HepG2 (cell line): Measurements from ENCODE around the gene ARL14EPL. TPM values are rescaled to one million over a fixed set of nuclear protein-coding genes. Genes with fewer than 3 reads are reported as not detected.

ENCODE experiments used
- ATAC-seq: fragments of 200-7000 bp; cut with Tn5 transposase; 3 replicates; pipeline ENCODE4 v1.9.1; 2020; ENCODE audit warnings: mild to moderate bottlenecking, moderate library complexity
- BruUV-seq: library from RNA; stranded (reverse); fragments of 400-500 nt; replicated peaks from 2 replicates; lab custom pipeline; 2021; lab: Mats Ljungman, UMichigan
- CTCF ChIA-PET: fragments of 300-600 bp; formaldehyde crosslinking; extraction: SDS; loops from one replicate; lab custom pipeline; 2021; ENCODE audit warnings: low total read pairs, inconsistent platforms, low intra/inter-chr PET ratio; lab: Yijun Ruan, JAX
- POLR2A ChIA-PET: fragments of 350-600 bp; sonication (Branson Sonifier 250); formaldehyde crosslinking; loops from one replicate; lab custom pipeline; 2020; ENCODE audit warnings: antibody characterized with exemption, inconsistent platforms; lab: Yijun Ruan, JAX
- DNase-seq: peaks from one replicate; pipeline ENCODE4 v3.0.0-alpha.2; 2015; ENCODE audit warnings: low spot score
- FAIRE-seq: peaks from 3 replicates; lab custom pipeline; 2011; peaks lifted over from hg19 to GRCh38; lab: Jason Lieb, UNC
- H2AFZ ChIP-seq: one replicate; pipeline ENCODE4 v1.6.1; 2011; ENCODE audit warnings: low read length, inconsistent platforms
- H3K27ac ChIP-seq: fragments of 300-600 bp; 3 replicates; pipeline ENCODE4 v1.8.0; 2011; ENCODE audit warnings: mixed run types, mild to moderate bottlenecking, mixed read lengths, low read length, inconsistent platforms; ENCODE audit not compliant: insufficient read depth; ENCODE audit errors: extremely low read length
- H3K27me3 ChIP-seq, 2 experiments: fragments of 200-600 bp in 1 of 2; 2 replicates in 1 of 2; 3 replicates in 1 of 2; pipeline versions ENCODE4 v1.6.0 to v1.8.0; 2011; ENCODE audit warnings: low read length in 2 of 2, mild to moderate bottlenecking in 2 of 2, moderate library complexity in 2 of 2, inconsistent platforms in 1 of 2; ENCODE audit not compliant: insufficient read depth in 2 of 2, control insufficient read depth in 1 of 2
- H3K36me3 ChIP-seq, 2 experiments: fragments of 200-600 bp in 1 of 2; replicated peaks in 1 of 2; 2 replicates in 1 of 2; 3 replicates in 1 of 2; pipeline versions ENCODE4 v1.5.1 to v1.8.0; 2011; ENCODE audit warnings: low read length in 2 of 2, inconsistent platforms in 1 of 2; ENCODE audit not compliant: insufficient read depth in 2 of 2, control insufficient read depth in 1 of 2
- H3K4me1 ChIP-seq: 2 replicates; pipeline ENCODE4 v1.5.1; 2012; ENCODE audit warnings: low read length, inconsistent platforms; ENCODE audit not compliant: insufficient read depth
- H3K4me2 ChIP-seq: 2 replicates; pipeline ENCODE4 v1.6.0; 2011; ENCODE audit warnings: low read depth, low read length, inconsistent platforms
- H3K4me3 ChIP-seq, 3 experiments: fragments of 200-600 bp in 1 of 3; sonication (generic), shearing (Covaris generic) in 1 of 3; replicated peaks in 1 of 3; 2 replicates each; pipeline ENCODE4 v1.5.1; 2011 to 2016; ENCODE audit warnings: low read length in 3 of 3, inconsistent platforms in 2 of 3, low read depth in 2 of 3, mild to moderate bottlenecking in 2 of 3, control low read depth in 1 of 3, mixed read lengths in 1 of 3; ENCODE audit not compliant: insufficient read depth in 1 of 3
- H3K79me2 ChIP-seq: one replicate; pipeline ENCODE4 v1.6.1; 2011; ENCODE audit warnings: low read length, inconsistent platforms; ENCODE audit not compliant: insufficient read depth
- H3K9ac ChIP-seq: 2 replicates; pipeline ENCODE4 v1.6.0; 2011; ENCODE audit warnings: mild to moderate bottlenecking, low read depth, low read length, inconsistent platforms; ENCODE audit not compliant: insufficient read depth
- H3K9me3 ChIP-seq: 2 replicates; pipeline ENCODE4 v1.5.1; 2012; ENCODE audit warnings: mild to moderate bottlenecking, low read length
- H4K20me1 ChIP-seq: 2 replicates; pipeline ENCODE4 v1.6.0; 2011; ENCODE audit warnings: inconsistent platforms, mild to moderate bottlenecking, low read length, moderate library complexity; ENCODE audit not compliant: insufficient read depth
- EHMT2 ChIP-seq: fragments of 200-600 bp; sonication (generic); IDR thresholded peaks from 2 replicates; pipeline ENCODE4 v1.7.0; 2017; ENCODE audit warnings: antibody characterized with exemption, low read depth, low read length, borderline replicate concordance
- ELF3 ChIP-seq: IDR thresholded peaks from 2 replicates; pipeline ENCODE4 v1.6.1; 2016; ENCODE audit warnings: missing genetic modification reagents, missing compliant biosample characterization
- IRX3 ChIP-seq: sonication (generic); formaldehyde crosslinking; IDR thresholded peaks from 2 replicates; pipeline ENCODE4 v1.8.1; 2023; ENCODE audit warnings: mild to moderate bottlenecking, low read depth, missing genetic modification reagents, borderline replicate concordance
- MBD4 ChIP-seq: IDR thresholded peaks from 2 replicates; pipeline ENCODE4 v1.6.1; 2012; ENCODE audit warnings: low read length, inconsistent platforms, borderline replicate concordance
- MBNL3 ChIP-seq: fragments of 250-450 bp; sonication (Bioruptor Pico); conservative IDR thresholded peaks from 2 replicates; pipeline ENCODE4 v1.8.0; 2022; ENCODE audit warnings: mild to moderate bottlenecking, inconsistent platforms
- NCOA5 ChIP-seq: sonication (generic); formaldehyde crosslinking; IDR thresholded peaks from 2 replicates; pipeline ENCODE4 v1.4.0; 2020; ENCODE audit warnings: missing genetic modification reagents
- NPAS2 ChIP-seq: sonication (generic); formaldehyde crosslinking; IDR thresholded peaks from 2 replicates; pipeline ENCODE4 v1.8.0; 2022; ENCODE audit warnings: mild to moderate bottlenecking, missing genetic modification reagents, borderline replicate concordance
- RBM22 ChIP-seq: fragments of 200-400 bp; formaldehyde crosslinking; optimal IDR thresholded peaks from 2 replicates; pipeline ENCODE3; 2017; ENCODE audit warnings: mild to moderate bottlenecking, low read length, moderate library complexity
- SRF ChIP-seq: IDR thresholded peaks from 2 replicates; pipeline ENCODE4 v1.6.1; 2011; ENCODE audit warnings: mild to moderate bottlenecking, low read depth, low read length, moderate library complexity
- SRSF9 ChIP-seq: fragments of 200-400 bp; formaldehyde crosslinking; IDR thresholded peaks from 2 replicates; pipeline ENCODE4 v1.6.1; 2018; ENCODE audit warnings: borderline replicate concordance, mild to moderate bottlenecking, low read depth, low read length; ENCODE audit not compliant: insufficient read depth, poor library complexity, severe bottlenecking
- TRIM24 ChIP-seq: sonication (generic); formaldehyde crosslinking; IDR thresholded peaks from 2 replicates; pipeline ENCODE4 v1.8.0; 2022; ENCODE audit warnings: mild to moderate bottlenecking, missing genetic modification reagents
- WIZ ChIP-seq: sonication (generic); formaldehyde crosslinking; IDR thresholded peaks from 2 replicates; pipeline ENCODE4 v1.5.1; 2020; ENCODE audit warnings: mild to moderate bottlenecking, missing genetic modification reagents
- ZBTB33 ChIP-seq: sonication (generic); formaldehyde crosslinking; IDR thresholded peaks from 2 replicates; pipeline ENCODE4 v1.4.0; 2020; ENCODE audit warnings: missing genetic modification reagents
- ZFYVE20 ChIP-seq: sonication (generic); formaldehyde crosslinking; IDR thresholded peaks from 2 replicates; pipeline ENCODE4 v1.8.0; 2023; ENCODE audit warnings: low read depth, mild to moderate bottlenecking, moderate library complexity, missing genetic modification reagents, borderline replicate concordance
- ZNF251 ChIP-seq: sonication (generic); formaldehyde crosslinking; IDR thresholded peaks from 2 replicates; pipeline ENCODE4 v1.9.0; 2021; ENCODE audit warnings: mild to moderate bottlenecking, missing genetic modification reagents
- ZNF343 ChIP-seq: sonication (generic); formaldehyde crosslinking; IDR thresholded peaks from 2 replicates; pipeline ENCODE4 v1.4.0; 2020; ENCODE audit warnings: mild to moderate bottlenecking, missing genetic modification reagents
- ZNF496 ChIP-seq: sonication (generic); formaldehyde crosslinking; IDR thresholded peaks from 2 replicates; pipeline ENCODE4 v1.8.1; 2023; ENCODE audit warnings: mild to moderate bottlenecking, moderate library complexity, missing genetic modification reagents; ENCODE audit not compliant: insufficient replicate concordance
- ZNF556 ChIP-seq: sonication (generic); formaldehyde crosslinking; IDR thresholded peaks from 2 replicates; pipeline ENCODE4 v1.4.0; 2020; ENCODE audit warnings: mild to moderate bottlenecking, missing genetic modification reagents, borderline replicate concordance
- WGBS: methylation state at CpG from one replicate; pipeline ENCODE4 v1.1.6; 2017; ENCODE audit warnings: low lambda C conversion rate; 5-methylcytosine and 5-hydroxymethylcytosine counted together
- in situ Hi-C: cut with HindIII; loops from 2 replicates; pipeline ENCODE4 v1.10.0; 2017; ENCODE audit warnings: low pct_unique_long_range_greater_than_20kb; ENCODE audit not compliant: extremely low pct_ligation_motif_present
- intact Hi-C: fragments of 100-400 bp; cut with micrococcal nuclease; formaldehyde crosslinking; loops from one replicate; pipeline ENCODE4 v1.10.0; 2022; ENCODE audit not compliant: unreplicated experiment
- polyA plus RNA-seq, 8 experiments: library from polyadenylated mRNA; depleted of rRNA in 3 of 8; stranded (reverse) in 7 of 8; unstranded in 1 of 8; fragments of >200 nt; fragmentation: Illumina TruSeq in 4 of 8; extraction: Trizol in 4 of 8; gene quantifications; 2 replicates each; pipeline versions ENCODE4 v1.2.1 to v1.2.3, GENCODE V29; 2011 to 2016; ENCODE audit warnings: low read depth in 4 of 8, missing spikeins in 1 of 8, mixed read lengths in 1 of 8; ENCODE audit not compliant: insufficient read depth in 1 of 8
- total RNA-seq, 5 experiments: library from RNA; depleted of rRNA; stranded (reverse); fragments of >200 nt; fragmentation: Illumina TruSeq; extraction: Trizol; gene quantifications; 2 replicates each; pipeline ENCODE4 v1.2.3, GENCODE V29; 2016; ENCODE audit warnings: low read depth in 1 of 5
- TF ChIP-seq, protein P1 (sequence below): sonication (generic); formaldehyde crosslinking; IDR thresholded peaks from 2 replicates; pipeline ENCODE4 v1.4.0; 2020; ENCODE audit warnings: missing genetic modification reagents

The ARL14EPL gene
- total and polyA plus RNA-seq, 2 of the 13 experiments (the other 11 are each of a cell fraction or from before 2014, with no cell fraction given), result not detected

- 98% methylated on average over 4 of the region's 4 CpGs for WGBS
- no peak for ATAC-seq
- no peak overlapping the region for H3K4me2 ChIP-seq
- no peak overlapping the region for H3K27ac ChIP-seq
- no TSS peak for BruUV-seq
- POLR2A ChIA-PET, result no interaction called here
- no peak for DNase-seq
- H4K20me1 ChIP-seq, result no peaks in the 10 kb centered on the region
- H3K79me2 ChIP-seq, result no peaks in the 10 kb centered on the region
- FAIRE-seq, result no peak
- no peak overlapping the region for H3K4me3 ChIP-seq
- H3K36me3 ChIP-seq, result peaks cover 12 to 37% of the 10 kb centered on the region in 2 experiments
- no peak overlapping the region for H3K9ac ChIP-seq
- no peaks in the 10 kb centered on the region for H3K27me3 ChIP-seq
- no peaks in the 10 kb centered on the region for H3K4me1 ChIP-seq
- intact Hi-C loops (no loop called here), in situ Hi-C loops (no loop called here)
- H3K9me3 ChIP-seq, result no peaks in the 10 kb centered on the region
- TF ChIP-seq ELF3 (CRISPR knock-in tag) (no peak), SRSF9 (no peak), IRX3 (CRISPR knock-in tag) (no peak), ZNF343 (CRISPR knock-in tag) (no peak), ZNF556 (CRISPR knock-in tag) (no peak), WIZ (CRISPR knock-in tag) (no peak), TRIM24 (CRISPR knock-in tag) (no peak), ZFYVE20 (CRISPR knock-in tag) (no peak), ZNF251 (CRISPR knock-in tag) (no peak), ZNF496 (CRISPR knock-in tag) (no peak), NCOA5 (CRISPR knock-in tag) (no peak), MBNL3 (no peak), ZBTB33 (no peak), MBD4 (no peak), EHMT2 (no peak), SRF (no peak), NPAS2 (CRISPR knock-in tag) (no peak), RBM22 (no peak)
- TF ChIP-seq, protein P1, sequence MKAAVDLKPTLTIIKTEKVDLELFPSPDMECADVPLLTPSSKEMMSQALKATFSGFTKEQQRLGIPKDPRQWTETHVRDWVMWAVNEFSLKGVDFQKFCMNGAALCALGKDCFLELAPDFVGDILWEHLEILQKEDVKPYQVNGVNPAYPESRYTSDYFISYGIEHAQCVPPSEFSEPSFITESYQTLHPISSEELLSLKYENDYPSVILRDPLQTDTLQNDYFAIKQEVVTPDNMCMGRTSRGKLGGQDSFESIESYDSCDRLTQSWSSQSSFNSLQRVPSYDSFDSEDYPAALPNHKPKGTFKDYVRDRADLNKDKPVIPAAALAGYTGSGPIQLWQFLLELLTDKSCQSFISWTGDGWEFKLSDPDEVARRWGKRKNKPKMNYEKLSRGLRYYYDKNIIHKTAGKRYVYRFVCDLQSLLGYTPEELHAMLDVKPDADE (CRISPR knock-in tag), result no peak
- H2AFZ ChIP-seq, result no peak overlapping the region
- CTCF ChIA-PET, result no interaction called here
Measured at GRCh38 chr5:116097301-116097700, 65.0 kb downstream of the ARL14EPL start.
